SK-N-SH (cell line): ENCODE measurements around the gene MARVELD2. TPM values are rescaled to one million over a fixed set of nuclear protein-coding genes. Genes with fewer than 3 reads are reported as not detected.
"Not testable (repeated sequence)": the region's sequence is repeated elsewhere in the genome, so short reads cannot be mapped to it uniquely, and the experiment has no call there.

ENCODE experiments used
- CTCF ChIA-PET: fragments of 300-600, 350-600 bp; formaldehyde crosslinking; extraction: SDS; loops from one replicate; lab custom pipeline; 2021; lab: Yijun Ruan, JAX
- POLR2A ChIA-PET: fragments of 350-600 bp; sonication (Branson Sonifier 250); formaldehyde crosslinking; extraction: SDS; loops from one replicate; lab custom pipeline; 2020; ENCODE audit warnings: antibody characterized with exemption, inconsistent platforms; lab: Yijun Ruan, JAX
- DNase-seq: peaks from one replicate; pipeline ENCODE4 v3.0.0; 2012
- H2AFZ ChIP-seq: fragments of 200-600 bp; sonication (generic); 2 replicates; pipeline ENCODE4 v1.8.1; 2016; ENCODE audit warnings: antibody characterized with exemption, mild to moderate bottlenecking, low read depth
- H3F3A ChIP-seq: fragments of 200-600 bp; sonication (generic); replicated peaks from 2 replicates; pipeline ENCODE3; 2016; ENCODE audit warnings: antibody characterized with exemption, mild to moderate bottlenecking; ENCODE audit not compliant: insufficient read depth
- H3K27ac ChIP-seq, 2 experiments: fragments of 200-500 bp in 1 of 2; fragments of 200-600 bp in 1 of 2; sonication (Bioruptor generic) in 1 of 2; sonication (generic), shearing (Covaris generic) in 1 of 2; 2 replicates each; pipeline versions ENCODE4 v1.5.1 to v1.6.1; 2014 to 2016; ENCODE audit warnings: low read depth in 2 of 2, inconsistent platforms in 1 of 2, low read length in 1 of 2, mild to moderate bottlenecking in 1 of 2, mixed read lengths in 1 of 2
- H3K27me3 ChIP-seq: fragments of 200-600 bp; sonication (generic), shearing (Covaris generic); 2 replicates; pipeline ENCODE4 v1.6.1; 2016; ENCODE audit warnings: mixed run types; ENCODE audit not compliant: insufficient read depth
- H3K36me3 ChIP-seq, 2 experiments: fragments of 200-500 bp in 1 of 2; fragments of 200-600 bp in 1 of 2; sonication (Bioruptor generic) in 1 of 2; sonication (generic) in 1 of 2; replicated peaks in 1 of 2; 2 replicates each; pipeline versions ENCODE3 to v1.5.1; 2014 to 2016; ENCODE audit warnings: low read length in 1 of 2, mild to moderate bottlenecking in 1 of 2; ENCODE audit not compliant: insufficient read depth in 2 of 2, control insufficient read depth in 1 of 2
- H3K4me1 ChIP-seq, 2 experiments: fragments of 200-500 bp in 1 of 2; fragments of 200-600 bp in 1 of 2; sonication (Bioruptor generic) in 1 of 2; sonication (generic), shearing (Covaris generic) in 1 of 2; 2 replicates each; pipeline versions ENCODE4 v1.5.1 to v1.6.1; 2014 to 2016; ENCODE audit warnings: low read depth in 1 of 2, low read length in 1 of 2, mixed run types in 1 of 2; ENCODE audit not compliant: insufficient read depth in 2 of 2, control insufficient read depth in 1 of 2
- H3K4me2 ChIP-seq: fragments of 200-600 bp; sonication (generic), shearing (Covaris generic); 2 replicates; pipeline ENCODE4 v1.6.1; 2017; ENCODE audit warnings: mixed run types
- H3K4me3 ChIP-seq, 2 experiments: fragments of 200-500 bp in 1 of 2; fragments of 200-600 bp in 1 of 2; sonication (Bioruptor generic) in 1 of 2; sonication (generic), shearing (Covaris generic) in 1 of 2; 2 replicates each; pipeline versions ENCODE4 v1.5.1 to v1.8.1; 2014 to 2016; ENCODE audit warnings: low read depth in 2 of 2, inconsistent platforms in 1 of 2, low read length in 1 of 2, mild to moderate bottlenecking in 1 of 2, mixed read lengths in 1 of 2, moderate library complexity in 1 of 2
- H3K79me2 ChIP-seq: fragments of 200-600 bp; sonication (generic); 2 replicates; pipeline ENCODE4 v1.8.1; 2017; ENCODE audit warnings: mild to moderate bottlenecking; ENCODE audit not compliant: insufficient read depth
- H3K9ac ChIP-seq: fragments of 200-600 bp; sonication (generic); 2 replicates; pipeline ENCODE4 v1.6.1; 2017; ENCODE audit warnings: mixed run types
- H3K9me2 ChIP-seq: fragments of 200-600 bp; sonication (generic); 2 replicates; pipeline ENCODE4 v1.6.1; 2017; ENCODE audit warnings: mixed run types
- H3K9me3 ChIP-seq: fragments of 200-600 bp; sonication (generic); 2 replicates; pipeline ENCODE4 v1.6.1; 2017; ENCODE audit warnings: mixed run types, mild to moderate bottlenecking, moderate library complexity
- H4K20me1 ChIP-seq: fragments of 200-600 bp; sonication (generic); 2 replicates; pipeline ENCODE4 v1.6.1; 2017; ENCODE audit warnings: mild to moderate bottlenecking, mixed run types; ENCODE audit not compliant: insufficient read depth
- FOSL2 ChIP-seq: IDR thresholded peaks from 2 replicates; pipeline ENCODE4 v1.4.0; 2012; ENCODE audit warnings: low read depth, mild to moderate bottlenecking, moderate library complexity, borderline replicate concordance
- FOXJ3 ChIP-seq: sonication (generic); formaldehyde crosslinking; IDR thresholded peaks from 2 replicates; pipeline ENCODE4 v1.5.1; 2020; ENCODE audit warnings: mild to moderate bottlenecking, missing genetic modification reagents
- FOXM1 ChIP-seq: IDR thresholded peaks from 2 replicates; pipeline ENCODE4 v1.4.0; 2012; ENCODE audit warnings: low read depth, mild to moderate bottlenecking
- GABPA ChIP-seq: IDR thresholded peaks from 2 replicates; pipeline ENCODE4 v1.4.0; 2012; ENCODE audit warnings: low read depth, mild to moderate bottlenecking
- MXI1 ChIP-seq: IDR thresholded peaks from 2 replicates; pipeline ENCODE4 v1.6.1; 2012; ENCODE audit warnings: mild to moderate bottlenecking, low read depth, low read length, improper control_type of control experiment
- POLR2AphosphoS5 ChIP-seq: IDR thresholded peaks from 2 replicates; pipeline ENCODE4 v1.6.1; 2012; ENCODE audit warnings: low read depth, low read length
- RAD21 ChIP-seq: IDR thresholded peaks from 2 replicates; pipeline ENCODE4 v1.6.1; 2012; ENCODE audit warnings: mild to moderate bottlenecking, low read length
- RFX5 ChIP-seq: IDR thresholded peaks from 2 replicates; pipeline ENCODE4 v1.6.1; 2012; ENCODE audit warnings: mild to moderate bottlenecking, improper control_type of control experiment, low read length
- RXRA ChIP-seq: IDR thresholded peaks from 2 replicates; pipeline ENCODE4 v1.4.0; 2012; ENCODE audit warnings: low read depth, mild to moderate bottlenecking, borderline replicate concordance
- SIN3A ChIP-seq: IDR thresholded peaks from 2 replicates; pipeline ENCODE4 v1.6.1; 2012; ENCODE audit warnings: low read depth, mild to moderate bottlenecking, low read length, moderate library complexity, borderline replicate concordance
- TAF1 ChIP-seq: IDR thresholded peaks from 2 replicates; pipeline ENCODE4 v1.6.1; 2012; ENCODE audit warnings: low read depth, mild to moderate bottlenecking, low read length, moderate library complexity, borderline replicate concordance
- TCF12 ChIP-seq: IDR thresholded peaks from 2 replicates; pipeline ENCODE4 v1.4.0; 2012
- USF1 ChIP-seq: IDR thresholded peaks from 2 replicates; pipeline ENCODE4 v1.4.0; 2012; ENCODE audit warnings: low read depth, borderline replicate concordance
- USF2 ChIP-seq: fragments of 150-350 bp; IDR thresholded peaks from 2 replicates; pipeline ENCODE4 v1.6.1; 2017; ENCODE audit warnings: antibody characterized with exemption, low read length, low read depth, borderline replicate concordance
- YY1 ChIP-seq: IDR thresholded peaks from 2 replicates; pipeline ENCODE4 v1.4.0; 2012; ENCODE audit warnings: low read depth, mild to moderate bottlenecking
- WGBS: methylation state at CpG from one replicate; pipeline ENCODE4 v1.1.6; 2017; ENCODE audit warnings: low lambda C conversion rate; 5-methylcytosine and 5-hydroxymethylcytosine counted together
- polyA plus RNA-seq, 3 experiments: library from polyadenylated mRNA; depleted of rRNA; stranded (reverse); fragments of >200 nt; gene quantifications; 2 replicates each; pipeline ENCODE4 v1.2.3, GENCODE V29; 2012
- TF ChIP-seq, protein P1 (sequence below): IDR thresholded peaks from 2 replicates; pipeline ENCODE4 v1.6.1; 2012; ENCODE audit warnings: mild to moderate bottlenecking, low read depth, low read length, moderate library complexity
- TF ChIP-seq, protein P2 (sequence below): IDR thresholded peaks from 2 replicates; pipeline ENCODE4 v1.4.0; 2012; ENCODE audit warnings: low read depth, borderline replicate concordance
- TF ChIP-seq, protein P3 (sequence below): IDR thresholded peaks from 2 replicates; pipeline ENCODE4 v1.4.0; 2012; ENCODE audit warnings: low read depth

The MARVELD2 gene
- polyA plus RNA-seq, 1 of the 3 experiments (the other 2 are of a cell fraction) = 0.07 TPM

DNA sequence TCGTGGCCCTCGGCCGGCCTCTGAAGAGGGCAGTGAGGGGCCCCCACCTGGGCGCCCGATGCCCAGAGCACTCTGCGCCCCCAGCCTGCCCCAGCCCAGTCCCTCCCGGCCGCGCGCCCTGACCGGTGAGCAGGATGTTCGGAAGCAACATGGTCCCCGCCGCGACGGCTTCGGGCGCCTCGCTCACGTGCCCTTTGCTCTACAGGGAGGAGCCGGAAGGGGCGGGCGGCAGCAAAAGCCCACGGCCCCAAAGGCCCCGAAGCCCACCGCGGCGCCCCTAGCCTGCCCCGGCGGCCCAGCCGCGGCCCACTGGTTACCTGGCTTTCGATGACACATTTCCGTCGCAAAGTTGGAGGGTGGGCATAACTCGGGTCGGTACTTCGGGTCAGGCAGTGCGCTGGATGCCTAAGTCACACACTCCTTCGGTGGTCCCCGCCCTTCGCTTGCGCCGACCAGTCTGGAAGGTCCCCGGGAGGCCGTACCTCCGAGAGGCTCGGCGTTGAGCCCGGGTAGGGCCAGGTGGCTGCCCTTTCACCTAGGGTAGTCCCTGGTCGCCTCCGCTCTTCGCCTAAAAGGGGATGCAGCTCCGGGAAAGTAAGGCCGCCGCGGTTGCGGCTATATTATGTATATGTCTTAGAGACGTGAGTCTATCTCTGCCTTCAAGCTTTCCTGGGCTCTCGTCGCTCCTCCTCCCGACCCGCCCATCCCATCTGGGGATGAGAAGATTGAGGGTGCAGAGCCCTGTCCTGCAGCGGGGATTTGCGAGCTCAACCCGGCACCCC, 45.4 kb upstream of the MARVELD2 start, which contains the start of the genes AK6, RAD17 and TAF9:
AK6 (minus strand) TSS at position 181 of the 782 bp plus-strand sequence; CDS start at position 151, 30 bp downstream.
RAD17 (plus strand) TSS at position 479 of the 782 bp plus-strand sequence. CDS start 2,391 bp downstream, outside the sequence.
TAF9 (minus strand) TSS at position 181 of the 782 bp plus-strand sequence. CDS start 3,783 bp downstream, outside the sequence.
- peak within 1 kb of the TSS; percentile 99 for H3K9ac ChIP-seq
- H4K20me1 ChIP-seq = peaks cover 15% of the 10 kb centered on the region; the same call in 1 of the 2 replicates
- H3K4me1 ChIP-seq = peaks cover 7 to 13% of the 10 kb centered on the region in 2 experiments; a peak in 3 of 4 replicates
- TF ChIP-seq SIN3A = peak; percentile 56; the same call in 1 of the 2 replicates
- TF ChIP-seq POLR2AphosphoS5 = peak; percentile 72
- TF ChIP-seq FOXJ3 (CRISPR knock-in tag) = no peak
- TF ChIP-seq, protein P1, sequence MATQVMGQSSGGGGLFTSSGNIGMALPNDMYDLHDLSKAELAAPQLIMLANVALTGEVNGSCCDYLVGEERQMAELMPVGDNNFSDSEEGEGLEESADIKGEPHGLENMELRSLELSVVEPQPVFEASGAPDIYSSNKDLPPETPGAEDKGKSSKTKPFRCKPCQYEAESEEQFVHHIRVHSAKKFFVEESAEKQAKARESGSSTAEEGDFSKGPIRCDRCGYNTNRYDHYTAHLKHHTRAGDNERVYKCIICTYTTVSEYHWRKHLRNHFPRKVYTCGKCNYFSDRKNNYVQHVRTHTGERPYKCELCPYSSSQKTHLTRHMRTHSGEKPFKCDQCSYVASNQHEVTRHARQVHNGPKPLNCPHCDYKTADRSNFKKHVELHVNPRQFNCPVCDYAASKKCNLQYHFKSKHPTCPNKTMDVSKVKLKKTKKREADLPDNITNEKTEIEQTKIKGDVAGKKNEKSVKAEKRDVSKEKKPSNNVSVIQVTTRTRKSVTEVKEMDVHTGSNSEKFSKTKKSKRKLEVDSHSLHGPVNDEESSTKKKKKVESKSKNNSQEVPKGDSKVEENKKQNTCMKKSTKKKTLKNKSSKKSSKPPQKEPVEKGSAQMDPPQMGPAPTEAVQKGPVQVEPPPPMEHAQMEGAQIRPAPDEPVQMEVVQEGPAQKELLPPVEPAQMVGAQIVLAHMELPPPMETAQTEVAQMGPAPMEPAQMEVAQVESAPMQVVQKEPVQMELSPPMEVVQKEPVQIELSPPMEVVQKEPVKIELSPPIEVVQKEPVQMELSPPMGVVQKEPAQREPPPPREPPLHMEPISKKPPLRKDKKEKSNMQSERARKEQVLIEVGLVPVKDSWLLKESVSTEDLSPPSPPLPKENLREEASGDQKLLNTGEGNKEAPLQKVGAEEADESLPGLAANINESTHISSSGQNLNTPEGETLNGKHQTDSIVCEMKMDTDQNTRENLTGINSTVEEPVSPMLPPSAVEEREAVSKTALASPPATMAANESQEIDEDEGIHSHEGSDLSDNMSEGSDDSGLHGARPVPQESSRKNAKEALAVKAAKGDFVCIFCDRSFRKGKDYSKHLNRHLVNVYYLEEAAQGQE = 0 out of 2 replicates have a peak, but pooled peaks have one; percentile 35
- TF ChIP-seq FOSL2 = no peak
- peak; percentile 73; the same call in 1 of the 2 replicates for TF ChIP-seq TAF1
- TF ChIP-seq RFX5 = no peak
- TF ChIP-seq USF1 = peak; percentile 92
- peak; percentile 79; the same call in 1 of the 2 replicates for TF ChIP-seq MXI1
- TF ChIP-seq, protein P2, sequence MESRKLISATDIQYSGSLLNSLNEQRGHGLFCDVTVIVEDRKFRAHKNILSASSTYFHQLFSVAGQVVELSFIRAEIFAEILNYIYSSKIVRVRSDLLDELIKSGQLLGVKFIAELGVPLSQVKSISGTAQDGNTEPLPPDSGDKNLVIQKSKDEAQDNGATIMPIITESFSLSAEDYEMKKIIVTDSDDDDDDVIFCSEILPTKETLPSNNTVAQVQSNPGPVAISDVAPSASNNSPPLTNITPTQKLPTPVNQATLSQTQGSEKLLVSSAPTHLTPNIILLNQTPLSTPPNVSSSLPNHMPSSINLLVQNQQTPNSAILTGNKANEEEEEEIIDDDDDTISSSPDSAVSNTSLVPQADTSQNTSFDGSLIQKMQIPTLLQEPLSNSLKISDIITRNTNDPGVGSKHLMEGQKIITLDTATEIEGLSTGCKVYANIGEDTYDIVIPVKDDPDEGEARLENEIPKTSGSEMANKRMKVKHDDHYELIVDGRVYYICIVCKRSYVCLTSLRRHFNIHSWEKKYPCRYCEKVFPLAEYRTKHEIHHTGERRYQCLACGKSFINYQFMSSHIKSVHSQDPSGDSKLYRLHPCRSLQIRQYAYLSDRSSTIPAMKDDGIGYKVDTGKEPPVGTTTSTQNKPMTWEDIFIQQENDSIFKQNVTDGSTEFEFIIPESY = peak; percentile 36; the same call in 1 of the 2 replicates
- peak; percentile 55 for TF ChIP-seq USF2
- TF ChIP-seq, protein P3, sequence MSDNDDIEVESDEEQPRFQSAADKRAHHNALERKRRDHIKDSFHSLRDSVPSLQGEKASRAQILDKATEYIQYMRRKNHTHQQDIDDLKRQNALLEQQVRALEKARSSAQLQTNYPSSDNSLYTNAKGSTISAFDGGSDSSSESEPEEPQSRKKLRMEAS = peak; percentile 93
- no peak for TF ChIP-seq FOXM1
- TF ChIP-seq RXRA = no peak
- TF ChIP-seq TCF12 = peak; percentile 16; the same call in 1 of the 2 replicates
- peak; percentile 66 for TF ChIP-seq GABPA
- peak; percentile 85 for TF ChIP-seq YY1
- no peak for TF ChIP-seq RAD21
- H3K27ac ChIP-seq = peak within 1 kb of the TSS; percentile 96 to 97
- H3K9me3 ChIP-seq = no peaks in the 10 kb centered on the region
- peak within 1 kb of the TSS; percentile 85 for H2AFZ ChIP-seq
- H3K27me3 ChIP-seq = no peaks in the 10 kb centered on the region
- no peaks in the 10 kb centered on the region for H3K9me2 ChIP-seq
- peak; percentile 93 for DNase-seq
- H3K36me3 ChIP-seq = peaks cover 29 to 38% of the 10 kb centered on the region in 2 experiments
- H3K4me3 ChIP-seq = peak within 1 kb of the TSS; percentile 88 to 90
- POLR2A ChIA-PET = interaction anchor here (0.5 to 0.6 kb wide), 2 partner anchors 421 to 1640 kb away, joined by 3 read pairs; no protein-coding TSS in a partner anchor
- under 1% methylated on average over 33 of the region's 66 CpGs for WGBS
- CTCF ChIA-PET = no interaction called here
- H3K4me2 ChIP-seq = peak within 1 kb of the TSS; percentile 84
- peaks cover 88% of the 10 kb centered on the region for H3K79me2 ChIP-seq
- H3F3A ChIP-seq = peaks cover 9% of the 10 kb centered on the region

DNA sequence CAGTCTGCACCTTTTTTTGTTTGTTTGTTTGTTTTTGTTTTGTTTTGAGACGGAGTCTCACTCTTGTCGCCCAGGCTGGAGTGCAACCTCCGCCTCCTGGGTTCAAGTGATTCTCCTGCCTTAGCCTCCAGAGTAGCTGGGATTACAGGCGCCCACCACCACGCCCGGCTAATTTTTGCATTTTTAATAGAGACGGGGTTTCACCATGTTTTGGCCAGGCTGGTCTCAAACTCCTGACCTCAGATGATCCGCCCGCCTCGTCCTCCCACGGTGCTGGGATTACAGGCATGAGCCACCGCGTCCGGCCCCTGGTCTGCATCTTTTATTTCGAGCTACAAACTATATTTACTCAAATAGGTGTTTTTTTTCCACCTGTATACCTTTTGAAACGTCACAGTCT, 44.6 kb upstream of the MARVELD2 start:
- DNase-seq, H3K27me3 ChIP-seq, H3K9me2 ChIP-seq, H3F3A ChIP-seq, H3K9me3 ChIP-seq, CTCF ChIA-PET, H4K20me1 ChIP-seq, H3K27ac ChIP-seq: not testable (repeated sequence)
- H3K79me2 ChIP-seq = peaks cover 80% of the 10 kb centered on the region
- H3K36me3 ChIP-seq = peaks cover 28 to 38% of the 10 kb centered on the region in 2 experiments
- WGBS = 1% methylated on average over 16 of the region's 16 CpGs
- peaks cover 7 to 13% of the 10 kb centered on the region in 2 experiments; a peak in 3 of 4 replicates for H3K4me1 ChIP-seq
- peak overlapping the region; percentile 85 for H2AFZ ChIP-seq
- POLR2A ChIA-PET = interaction anchor here (0.5 to 0.6 kb wide), 2 partner anchors 422 to 1639 kb away, joined by 3 read pairs; no protein-coding TSS in a partner anchor
- H3K4me2 ChIP-seq = peak overlapping the region; percentile 84
- peak overlapping the region; percentile 88 to 90 for H3K4me3 ChIP-seq
- H3K9ac ChIP-seq = peak overlapping the region; percentile 99
